Thyroid gland (tissue), 4 donors: ENCODE results near the gene FAM3A. TPM values are rescaled to one million over a fixed set of nuclear protein-coding genes. Genes with fewer than 3 reads are reported as not detected.
"Not testable (repeated sequence)": the region's sequence is repeated elsewhere in the genome, so short reads cannot be mapped to it uniquely, and the experiment has no call there.

ENCODE experiments used
- DNase-seq, 2 donors: peaks; one replicate each; pipeline ENCODE4 v3.0.0-alpha.2; 2019
- H3K27ac ChIP-seq, 3 donors: fragments of 200-600 bp; sonication (generic); 1 replicate in 2 of 3; 2 replicates in 1 of 3; pipeline ENCODE4 v1.5.1; 2016 to 2019; ENCODE audit warnings: mild to moderate bottlenecking in 1 of 3, moderate library complexity in 1 of 3
- H3K27me3 ChIP-seq: fragments of 200-600 bp; sonication (generic); one replicate; pipeline ENCODE4 v1.5.1; 2019
- H3K36me3 ChIP-seq, 2 donors: fragments of 200-600 bp; sonication (generic); one replicate each; pipeline ENCODE4 v1.5.1; 2016 to 2019
- H3K4me1 ChIP-seq, 2 donors: fragments of 200-600 bp; sonication (generic); one replicate each; pipeline ENCODE4 v1.5.1; 2017 to 2019
- H3K4me3 ChIP-seq, 3 donors: fragments of 200-600 bp; sonication (generic); replicated peaks in 1 of 3; 1 replicate in 2 of 3; 2 replicates in 1 of 3; pipeline ENCODE4 v1.5.1; 2016; ENCODE audit warnings: mild to moderate bottlenecking in 1 of 3
- H3K9me3 ChIP-seq: fragments of 200-600 bp; sonication (generic); one replicate; pipeline ENCODE4 v1.5.1; 2017
- POLR2A ChIP-seq, 2 donors: fragments of 450-650 bp; IDR thresholded peaks; one replicate each; pipeline ENCODE4 v1.6.1; 2017; ENCODE audit warnings: antibody characterized with exemption in 2 of 2, mild to moderate bottlenecking in 2 of 2, moderate library complexity in 1 of 2
- WGBS, 2 donors: methylation state at CpG; one replicate each; pipeline ENCODE4 v1.1.5; 2017; 5-methylcytosine and 5-hydroxymethylcytosine counted together
- intact Hi-C: fragments of 100-400 bp; cut with DNase I; formaldehyde crosslinking; loops from one replicate; pipeline ENCODE4 v1.15.1; 2023
- total RNA-seq, 4 donors: library from RNA; depleted of rRNA; stranded (reverse); fragments of >200 nt; gene quantifications; one replicate each; pipeline ENCODE4 v1.2.3, GENCODE V29; 2016
- TF ChIP-seq, protein P1 (sequence below), 6 experiments: fragments of 200-600 bp in 3 of 6; fragments of 450-650 bp in 3 of 6; sonication (generic) in 3 of 6; IDR thresholded peaks; one replicate each; pipeline ENCODE4 v1.5.1; 2016 to 2019; ENCODE audit warnings: antibody characterized with exemption in 6 of 6, mild to moderate bottlenecking in 2 of 6, inconsistent platforms in 1 of 6, moderate library complexity in 1 of 6

FAM3A gene, protein sequence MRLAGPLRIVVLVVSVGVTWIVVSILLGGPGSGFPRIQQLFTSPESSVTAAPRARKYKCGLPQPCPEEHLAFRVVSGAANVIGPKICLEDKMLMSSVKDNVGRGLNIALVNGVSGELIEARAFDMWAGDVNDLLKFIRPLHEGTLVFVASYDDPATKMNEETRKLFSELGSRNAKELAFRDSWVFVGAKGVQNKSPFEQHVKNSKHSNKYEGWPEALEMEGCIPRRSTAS
- total RNA-seq: 10 to 100 TPM; 56.3 to 67.7 (median 65.3) TPM

DNA sequence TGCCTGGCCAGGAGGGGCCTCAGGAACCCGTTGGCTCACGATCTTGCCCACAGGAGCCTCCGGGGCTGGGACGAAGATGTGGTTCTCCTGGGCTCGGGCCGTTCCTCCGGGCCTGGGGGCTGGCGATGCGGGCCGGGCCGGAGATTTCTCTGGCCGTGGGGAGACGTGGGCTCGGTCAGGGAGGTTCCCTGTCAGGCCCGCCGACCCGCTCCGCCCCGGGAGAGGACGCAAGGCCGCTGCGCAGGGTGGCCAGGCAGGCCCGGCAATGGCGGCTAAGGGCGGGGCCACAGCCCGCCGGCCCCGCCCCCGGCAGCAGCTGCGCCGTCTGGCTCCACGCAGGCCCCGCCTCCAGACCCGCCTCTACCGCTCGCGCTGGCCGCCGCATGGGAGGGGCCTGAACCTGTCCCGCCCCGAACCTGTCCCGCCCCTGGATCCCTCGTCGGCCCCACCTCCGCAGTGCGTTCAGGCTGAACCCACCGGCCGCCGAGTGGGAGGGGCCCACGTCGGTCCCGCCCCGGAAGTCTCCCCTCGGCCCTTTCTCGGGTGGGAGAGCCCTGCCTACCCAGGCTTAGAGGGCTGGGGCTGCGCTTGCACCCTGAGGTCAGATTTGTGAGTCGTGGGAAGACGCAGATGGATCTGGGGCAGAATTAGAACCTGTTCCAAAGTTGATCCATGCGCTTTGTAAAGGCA is at the start of gene FAM3A:
FAM3A (minus strand) TSS at position 267 of the 690 bp plus-strand sequence. CDS start 460 bp downstream, outside the sequence.
- DNase-seq: peak; percentile 91 to 94
- H3K36me3 ChIP-seq: no peaks in the 10 kb centered on the region
- WGBS, 2 donors: 10% methylated on average over 2 of the region's 59 CpGs; no CpG with 5 or more reads in 1 of the 2 donors
- H3K9me3 ChIP-seq: no peaks in the 10 kb centered on the region
- H3K27ac ChIP-seq: peak within 1 kb of the TSS; percentile 84 to 87 (median 87)
- intact Hi-C loops: no loop called here
- H3K4me3 ChIP-seq: peak within 1 kb of the TSS in 2 of 3 donors; percentile 47 to 57
- TF ChIP-seq POLR2A (IDR thresholded peaks at IDR 0.05): peak; percentile 52 to 89
- TF ChIP-seq, protein P1, sequence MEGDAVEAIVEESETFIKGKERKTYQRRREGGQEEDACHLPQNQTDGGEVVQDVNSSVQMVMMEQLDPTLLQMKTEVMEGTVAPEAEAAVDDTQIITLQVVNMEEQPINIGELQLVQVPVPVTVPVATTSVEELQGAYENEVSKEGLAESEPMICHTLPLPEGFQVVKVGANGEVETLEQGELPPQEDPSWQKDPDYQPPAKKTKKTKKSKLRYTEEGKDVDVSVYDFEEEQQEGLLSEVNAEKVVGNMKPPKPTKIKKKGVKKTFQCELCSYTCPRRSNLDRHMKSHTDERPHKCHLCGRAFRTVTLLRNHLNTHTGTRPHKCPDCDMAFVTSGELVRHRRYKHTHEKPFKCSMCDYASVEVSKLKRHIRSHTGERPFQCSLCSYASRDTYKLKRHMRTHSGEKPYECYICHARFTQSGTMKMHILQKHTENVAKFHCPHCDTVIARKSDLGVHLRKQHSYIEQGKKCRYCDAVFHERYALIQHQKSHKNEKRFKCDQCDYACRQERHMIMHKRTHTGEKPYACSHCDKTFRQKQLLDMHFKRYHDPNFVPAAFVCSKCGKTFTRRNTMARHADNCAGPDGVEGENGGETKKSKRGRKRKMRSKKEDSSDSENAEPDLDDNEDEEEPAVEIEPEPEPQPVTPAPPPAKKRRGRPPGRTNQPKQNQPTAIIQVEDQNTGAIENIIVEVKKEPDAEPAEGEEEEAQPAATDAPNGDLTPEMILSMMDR (IDR thresholded peaks at IDR 0.05): no peak
- no peaks in the 10 kb centered on the region for H3K27me3 ChIP-seq
- peaks cover 5 to 10% of the 10 kb centered on the region in 2 donors for H3K4me1 ChIP-seq

DNA sequence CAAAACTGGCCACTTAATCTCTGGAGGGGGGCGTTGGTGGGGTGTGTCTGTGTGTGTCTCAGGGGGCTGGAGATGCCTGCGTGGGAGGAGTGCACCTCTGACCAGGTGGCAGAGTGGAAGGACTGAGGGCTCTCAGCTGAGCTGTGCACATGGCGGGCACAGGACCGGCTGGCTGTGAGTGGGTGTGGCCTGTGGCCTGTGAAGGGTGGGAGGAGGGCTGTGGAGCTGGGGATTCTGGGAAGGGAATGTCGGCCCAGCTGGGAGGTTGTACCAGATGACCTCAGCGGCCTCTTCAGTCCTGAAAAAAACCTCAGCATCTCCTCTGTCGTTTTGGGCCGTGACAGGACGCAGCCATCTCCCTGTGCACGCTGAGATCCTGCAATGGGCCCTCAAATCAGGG is 46.3 kb upstream of the FAM3A start:
- H3K27me3 ChIP-seq, H3K27ac ChIP-seq, H3K9me3 ChIP-seq, DNase-seq, H3K36me3 ChIP-seq, H3K4me3 ChIP-seq, H3K4me1 ChIP-seq, intact Hi-C loops: not testable (repeated sequence)
- no CpG with 5 or more reads among the region's 10 CpGs for WGBS, 2 donors

DNA sequence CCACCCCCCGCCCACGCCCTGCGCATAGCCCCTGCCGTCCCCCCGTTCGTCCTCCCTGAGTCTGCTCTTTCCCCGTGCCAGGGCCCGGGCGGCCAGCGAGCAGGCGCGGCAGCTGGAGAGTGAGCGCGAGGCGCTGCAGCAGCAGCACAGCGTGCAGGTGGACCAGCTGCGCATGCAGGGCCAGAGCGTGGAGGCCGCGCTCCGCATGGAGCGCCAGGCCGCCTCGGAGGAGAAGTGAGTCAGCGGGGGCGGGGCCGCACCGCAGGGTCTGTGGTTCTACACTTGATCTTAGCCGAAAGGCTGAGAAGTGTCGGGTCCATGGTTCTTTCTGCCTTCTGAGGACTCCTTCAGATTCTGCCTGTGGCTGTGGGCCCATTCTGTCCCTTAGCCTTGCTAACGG is 44.3 kb upstream of the FAM3A start:
- intact Hi-C loops, DNase-seq, H3K27me3 ChIP-seq, H3K9me3 ChIP-seq, H3K36me3 ChIP-seq, H3K27ac ChIP-seq, H3K4me1 ChIP-seq, H3K4me3 ChIP-seq: not testable (repeated sequence)
- WGBS, 2 donors: no CpG with 5 or more reads among the region's 31 CpGs

DNA sequence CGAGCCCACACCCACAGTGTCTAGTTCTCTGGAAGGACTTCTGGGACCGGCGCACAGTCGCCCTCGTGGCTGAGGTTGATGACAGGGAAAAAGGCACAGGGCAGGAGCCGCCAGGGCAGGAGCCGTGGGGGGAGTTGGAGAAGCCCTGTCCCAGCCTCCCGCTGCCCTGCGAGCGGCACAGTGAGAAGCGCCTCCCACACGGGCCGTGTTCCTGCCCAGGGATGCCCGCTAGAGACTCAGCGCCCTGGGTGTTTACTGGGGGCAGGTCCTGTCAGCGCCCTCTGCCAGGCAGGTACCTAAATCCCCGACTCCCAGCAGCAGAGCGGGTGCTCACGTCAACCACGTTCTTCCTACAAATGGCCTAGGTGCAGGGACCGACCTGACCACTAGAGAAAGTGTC is 42.9 kb upstream of the FAM3A start:
- H3K9me3 ChIP-seq, H3K27ac ChIP-seq, H3K36me3 ChIP-seq, H3K4me1 ChIP-seq, H3K4me3 ChIP-seq, intact Hi-C loops, H3K27me3 ChIP-seq, DNase-seq: not testable (repeated sequence)
- no CpG with 5 or more reads among the region's 21 CpGs for WGBS, 2 donors

DNA sequence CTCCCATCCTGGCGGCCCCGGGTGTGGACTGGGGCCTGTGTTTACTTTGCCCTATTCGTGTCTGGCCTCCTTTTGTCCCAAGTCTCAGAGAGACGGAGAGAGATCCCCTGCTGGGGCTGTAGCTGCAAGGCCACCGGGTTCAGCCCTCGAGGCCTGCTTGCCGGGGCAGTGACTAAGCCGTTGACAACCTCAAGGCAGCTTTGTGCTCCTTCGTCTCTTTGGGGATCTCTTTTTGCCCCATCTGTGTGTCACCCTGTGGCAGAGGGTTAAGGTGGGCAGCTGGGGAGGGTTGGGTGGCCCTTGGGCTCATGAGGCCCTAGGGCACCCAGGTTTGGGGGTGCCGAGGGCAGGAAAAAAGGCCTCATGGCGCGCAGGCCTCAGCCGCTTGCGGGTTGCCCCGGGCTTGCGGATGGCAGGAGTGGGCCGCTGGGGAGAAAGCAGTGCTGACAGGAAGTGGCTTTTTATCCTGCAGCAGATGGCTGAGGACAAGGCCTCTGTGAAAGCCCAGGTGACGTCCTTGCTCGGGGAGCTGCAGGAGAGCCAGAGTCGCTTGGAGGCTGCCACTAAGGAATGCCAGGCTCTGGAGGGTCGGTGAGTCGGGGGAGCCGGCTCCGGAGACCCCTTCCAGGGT is 42.1 kb upstream of the FAM3A start:
- intact Hi-C loops, H3K4me1 ChIP-seq, H3K9me3 ChIP-seq, H3K4me3 ChIP-seq, H3K27me3 ChIP-seq, H3K36me3 ChIP-seq, DNase-seq, H3K27ac ChIP-seq: not testable (repeated sequence)
- WGBS, 2 donors: 97% methylated on average over 5 of the region's 24 CpGs; no CpG with 5 or more reads in 1 of the 2 donors

DNA sequence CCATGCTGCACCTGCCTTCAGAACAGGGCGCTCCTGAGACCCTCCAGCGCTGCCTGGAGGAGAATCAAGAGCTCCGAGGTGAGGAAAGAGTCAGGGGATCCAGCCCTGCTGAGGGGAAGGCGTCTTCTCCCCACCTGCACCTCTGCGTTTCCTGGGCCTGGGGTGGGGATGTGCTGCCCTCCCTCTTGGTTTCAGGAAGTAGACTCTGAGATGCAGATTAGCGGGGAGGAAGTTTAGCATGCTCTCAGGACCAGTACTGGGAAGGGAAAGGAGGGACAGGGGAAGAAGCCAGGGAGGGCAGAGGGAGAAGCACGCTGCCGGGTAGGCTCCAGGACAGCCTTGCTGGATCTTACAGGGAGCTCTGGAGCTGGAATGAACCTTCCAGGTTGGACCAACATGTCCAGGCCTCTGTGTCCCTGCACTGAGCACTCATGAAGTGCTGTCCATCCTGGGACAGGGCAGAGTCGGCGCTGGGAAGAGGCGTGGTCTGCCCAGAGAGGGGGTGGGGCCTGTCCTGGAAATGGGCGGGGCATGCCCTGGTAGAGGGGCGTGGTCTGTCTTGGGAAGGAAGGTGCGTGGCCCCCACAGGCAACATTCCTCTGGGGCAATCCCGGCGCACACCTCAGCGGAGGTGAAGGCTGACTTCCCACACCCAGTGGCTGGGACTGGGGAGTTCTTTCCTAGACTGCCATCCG is 36.2 kb upstream of the FAM3A start:
- 80 to 92% methylated on average over 1 to 7 of the region's 18 CpGs for WGBS, 2 donors
- intact Hi-C loops, H3K9me3 ChIP-seq, H3K4me1 ChIP-seq, H3K4me3 ChIP-seq, H3K27me3 ChIP-seq, H3K27ac ChIP-seq, DNase-seq, H3K36me3 ChIP-seq: not testable (repeated sequence)

DNA sequence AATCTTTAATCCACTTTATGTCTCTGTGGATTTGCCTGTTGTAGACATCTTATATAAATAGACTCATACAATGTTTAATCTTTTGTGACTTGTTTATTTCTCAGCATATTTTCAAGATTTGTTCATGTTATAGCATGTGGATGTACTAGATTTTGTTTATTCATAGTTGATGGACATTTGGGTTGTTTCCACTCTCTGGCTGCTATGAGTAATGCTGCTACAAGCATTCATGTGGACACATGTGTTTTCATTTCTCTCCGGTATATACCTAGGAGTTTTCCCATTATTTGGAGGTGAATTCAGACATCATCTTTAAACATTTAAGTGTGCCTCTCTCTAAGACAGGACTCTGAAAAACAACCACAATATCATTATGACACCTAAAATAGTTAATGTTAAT is 33.7 kb upstream of the FAM3A start:
- no peak overlapping the region for H3K27ac ChIP-seq
- no peaks in the 10 kb centered on the region for H3K9me3 ChIP-seq
- no peaks in the 10 kb centered on the region for H3K36me3 ChIP-seq
- 79 to 88% methylated on average over 1 of the region's 1 CpG for WGBS, 2 donors
- no peak overlapping the region for H3K4me3 ChIP-seq
- no peaks in the 10 kb centered on the region for H3K27me3 ChIP-seq
- no peak for DNase-seq
- peaks cover 9 to 10% of the 10 kb centered on the region in 2 donors for H3K4me1 ChIP-seq
- intact Hi-C loops: no loop called here
- TF ChIP-seq, protein P1 (IDR thresholded peaks at IDR 0.05): no peak
- no peak for TF ChIP-seq POLR2A (IDR thresholded peaks at IDR 0.05)
